LoVo (cell line): ENCODE measurements around the gene CDC14A.
"Not testable (repeated sequence)": the region's sequence is repeated elsewhere in the genome, so short reads cannot be mapped to it uniquely, and the experiment has no call there.

Experiments used
- DNase-seq: peaks from one replicate; pipeline ENCODE4 v3.0.0-alpha.2; 2016; ENCODE audit warnings: low spot score

The CDC14A gene

GRCh38 chr1:100404821-100405220 is 52.5 kb downstream of the CDC14A start:
- DNase-seq, result no peak

GRCh38 chr1:100405902-100406301 is 53.6 kb downstream of the CDC14A start:
- DNase-seq, result not testable (repeated sequence)

GRCh38 chr1:100407390-100407789 is 55.1 kb downstream of the CDC14A start:
- DNase-seq, result not testable (repeated sequence)

DNA sequence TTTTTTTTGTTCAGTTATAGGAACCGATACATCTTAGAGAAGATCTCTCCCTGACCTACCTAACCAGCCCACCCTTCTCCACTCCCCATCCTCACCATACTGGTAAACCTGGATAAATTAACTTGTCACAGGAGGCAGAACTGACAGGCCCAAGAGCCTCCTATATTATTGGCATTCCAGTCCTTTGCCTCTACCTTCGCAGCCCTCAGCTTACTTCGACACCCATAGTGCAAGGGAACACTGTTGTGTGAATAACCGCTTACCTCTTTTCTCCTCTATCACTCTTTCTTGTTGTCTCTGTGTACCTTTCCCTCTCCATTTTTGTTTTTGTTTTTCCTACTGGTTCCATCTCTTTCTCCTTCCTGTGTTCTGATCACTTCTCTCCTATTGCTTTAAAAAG is 58.7 kb downstream of the CDC14A start:
- no peak for DNase-seq

GRCh38 chr1:100411574-100411973 is 59.3 kb downstream of the CDC14A start:
- DNase-seq, result no peak

- DNase-seq, result no peak
These were observed 60.7 kb downstream of the CDC14A start for GRCh38 chr1:100413035-100413434.

GRCh38 chr1:100414693-100415497 is 62.6 kb downstream of the CDC14A start:
- no peak for DNase-seq

DNA sequence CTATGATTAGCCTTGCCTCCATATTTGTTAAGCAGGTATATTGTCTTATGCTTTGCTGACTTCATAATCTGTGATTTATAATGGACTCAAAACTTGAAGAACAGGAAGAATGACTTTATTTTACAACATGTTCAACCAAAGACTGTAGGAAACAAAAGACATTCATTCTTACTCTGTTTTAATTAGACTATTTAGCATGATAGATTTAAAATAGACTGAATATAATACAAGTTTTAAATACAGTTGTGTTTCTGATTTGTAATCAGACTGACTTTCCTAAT is 63.1 kb downstream of the CDC14A start:
- no peak for DNase-seq

GRCh38 chr1:100419072-100419471 is 66.8 kb downstream of the CDC14A start:
- DNase-seq, result no peak

GRCh38 chr1:100422065-100422464 is 69.8 kb downstream of the CDC14A start:
- DNase-seq, result no peak

DNA sequence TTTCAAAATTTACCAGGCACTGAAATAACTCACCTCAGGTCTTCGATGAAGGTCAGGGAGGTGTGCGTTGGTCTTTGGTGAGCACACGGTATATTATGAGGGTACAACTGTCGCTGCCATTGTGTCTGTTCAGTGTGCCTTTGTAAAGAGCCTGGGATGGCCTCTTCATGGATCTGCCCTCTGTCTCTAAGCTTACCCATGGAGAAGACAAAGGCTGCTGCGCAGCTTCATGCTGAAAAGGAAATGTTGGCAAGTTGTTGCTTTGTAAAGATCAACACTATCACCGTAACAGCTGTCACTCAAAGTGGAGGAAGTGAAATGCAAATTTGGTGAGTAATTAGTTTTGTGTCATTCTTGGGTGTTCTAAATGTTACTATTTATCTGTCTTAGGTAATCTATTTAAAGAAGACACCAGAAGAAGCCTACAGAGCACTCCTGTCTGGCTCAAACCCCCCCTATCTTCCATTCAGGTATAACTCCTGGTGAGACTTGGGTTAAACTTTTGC is 71.6 kb downstream of the CDC14A start:
- DNase-seq, result no peak

DNA sequence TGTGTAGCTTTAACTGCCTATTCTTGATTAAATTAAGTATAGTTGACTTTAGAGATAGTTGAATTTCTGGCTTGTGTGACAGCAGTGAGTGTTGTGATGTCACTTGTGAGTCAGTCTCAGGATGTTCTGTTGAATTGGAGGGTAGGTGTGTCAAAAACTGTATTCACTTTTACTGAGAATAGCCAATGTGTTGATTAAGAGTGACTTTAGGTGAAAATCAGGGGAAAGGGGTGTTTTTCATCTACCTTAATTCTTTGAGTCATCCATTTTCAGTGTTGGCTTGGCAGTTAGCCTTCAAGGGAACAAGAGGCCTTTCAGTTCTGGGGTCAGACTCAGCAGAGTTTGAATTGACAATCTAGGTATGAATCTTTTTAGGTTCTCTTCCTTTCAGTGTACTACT is 75.9 kb downstream of the CDC14A start:
- DNase-seq, result no peak

GRCh38 chr1:100430325-100430756 is 78.0 kb downstream of the CDC14A start:
- DNase-seq, result peak; percentile 45

GRCh38 chr1:100431954-100432353 is 79.6 kb downstream of the CDC14A start:
- DNase-seq, result no peak

DNA sequence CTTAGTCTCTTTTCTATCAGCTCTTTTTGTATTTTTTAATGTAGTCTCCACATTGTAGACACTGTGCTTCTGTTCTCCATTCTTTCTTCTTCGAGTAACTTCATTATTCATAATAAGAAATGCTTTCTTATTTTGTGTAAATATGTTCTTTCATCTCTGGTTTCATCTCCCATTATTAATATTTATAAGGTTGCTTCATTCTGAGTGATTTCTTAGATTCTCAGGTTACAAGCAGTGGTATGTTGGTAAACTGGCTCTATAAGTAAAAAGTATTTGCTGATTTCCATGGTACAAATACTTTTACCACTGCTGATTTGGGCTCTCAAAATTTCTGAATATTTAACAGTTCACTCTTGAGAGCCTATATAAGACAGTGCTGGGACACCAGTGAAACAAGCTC is 81.3 kb downstream of the CDC14A start:
- no peak for DNase-seq

DNA sequence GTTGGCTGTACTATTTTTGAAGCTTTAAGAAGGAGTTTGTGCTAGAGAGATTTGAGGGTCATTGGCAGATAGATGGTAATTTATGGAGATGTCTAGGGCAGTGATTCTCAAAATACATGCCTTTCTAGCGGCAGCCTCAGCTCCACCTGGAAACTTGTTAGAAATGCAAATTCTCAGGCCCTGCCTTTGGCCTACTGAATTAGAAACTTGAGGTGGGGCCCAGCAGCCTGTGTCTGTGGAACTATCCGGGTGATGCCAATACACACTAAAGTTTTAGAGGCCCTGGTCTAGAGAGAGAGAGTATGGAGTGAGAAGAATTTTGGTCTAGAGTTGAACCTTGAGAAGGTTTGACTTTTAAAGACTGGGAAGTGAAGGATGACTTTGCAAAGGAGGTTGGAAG is 82.5 kb downstream of the CDC14A start:
- no peak for DNase-seq

DNA sequence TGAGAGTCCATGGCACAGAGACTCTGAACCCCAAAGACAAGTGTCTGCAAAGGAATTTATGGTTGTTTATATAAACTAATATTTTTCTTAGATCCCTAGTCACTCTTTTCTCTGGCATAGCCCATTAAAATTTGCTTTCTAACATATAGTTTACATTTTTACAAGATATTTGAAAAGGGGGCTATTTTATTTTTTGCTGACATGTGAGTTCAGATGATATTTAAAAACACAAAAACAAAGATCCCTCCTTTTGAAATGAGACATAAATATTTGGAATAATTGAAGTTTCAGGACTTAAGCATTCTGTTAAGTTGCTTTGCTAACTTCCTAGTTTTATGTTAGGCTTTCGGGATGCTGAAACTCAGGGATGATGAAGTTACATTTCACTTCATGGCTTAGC is 86.1 kb downstream of the CDC14A start:
- no peak for DNase-seq

DNA sequence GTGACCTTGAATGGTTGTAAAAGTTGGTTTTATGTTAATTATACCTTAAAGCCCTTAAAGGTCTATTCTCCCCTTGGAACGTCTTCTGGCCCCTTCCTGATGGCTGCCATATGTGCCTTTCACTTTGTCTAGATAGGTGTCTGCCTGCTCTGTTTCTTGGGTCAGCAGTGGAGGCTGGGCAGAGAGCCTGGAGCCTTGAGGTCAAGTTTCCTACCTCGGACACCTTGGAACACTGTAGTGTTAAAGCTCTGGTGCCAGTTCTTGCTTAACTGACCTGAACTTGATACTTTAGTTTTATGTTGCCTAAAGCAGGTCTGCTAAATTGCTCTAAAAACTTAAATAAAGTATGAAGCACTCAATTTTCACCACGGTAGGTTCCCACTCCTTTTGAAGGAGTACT is 86.5 kb downstream of the CDC14A start:
- DNase-seq, result no peak

DNA sequence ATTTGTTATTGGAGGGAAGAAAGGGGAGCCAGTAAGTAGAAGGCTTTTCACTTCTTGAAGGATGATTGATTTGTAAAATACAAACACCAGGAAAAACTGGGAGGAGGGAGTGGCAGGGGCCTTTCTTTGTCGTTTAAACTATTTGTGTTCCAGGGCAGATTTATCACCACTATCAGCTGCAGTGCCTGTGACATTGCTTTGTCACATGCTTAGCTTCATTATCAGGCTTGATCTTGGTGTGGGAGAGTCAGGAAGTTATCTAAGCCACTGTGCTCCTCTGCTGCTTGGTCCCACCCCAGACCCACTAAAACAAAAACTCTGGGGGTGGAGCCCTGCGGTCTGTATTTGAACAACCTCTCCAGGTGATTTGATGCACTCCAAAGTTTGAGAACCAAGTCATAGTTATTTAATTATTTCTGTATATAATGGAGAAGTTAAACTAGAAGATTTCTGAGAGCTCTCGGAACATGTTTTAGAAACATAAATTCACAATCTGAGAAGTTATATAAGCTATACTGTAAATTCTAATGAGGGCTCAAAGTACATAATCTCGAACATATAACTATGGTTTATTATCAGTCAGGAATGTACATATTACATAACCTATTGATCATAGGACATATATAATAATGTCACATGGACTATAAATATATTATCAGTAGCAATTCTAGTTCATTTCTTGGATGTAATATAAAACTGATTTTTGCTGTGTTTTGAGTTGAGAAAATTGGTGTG is 87.9 kb downstream of the CDC14A start:
- DNase-seq, result no peak

- no peak for DNase-seq
These were observed 88.8 kb downstream of the CDC14A start for GRCh38 chr1:100441146-100441545.

- no peak for DNase-seq
These were observed 89.3 kb downstream of the CDC14A start for GRCh38 chr1:100441651-100442050.

GRCh38 chr1:100443811-100444571 is 91.7 kb downstream of the CDC14A start:
- DNase-seq, result no peak

- DNase-seq, result no peak
These were observed 93.3 kb downstream of the CDC14A start for GRCh38 chr1:100445565-100445964.
